ENCODE data around the gene LRRC59.

GRCh38 chr17:50359005-50359699 lies 38.2 kb downstream of the LRRC59 start:
- TF ChIP-seq POLR2A (IDR thresholded peaks at IDR 0.05; ENCODE audit: borderline replicate concordance, extremely low read depth, insufficient read depth, insufficient read length) = no peak
- no peak for TF ChIP-seq CTCF (IDR thresholded peaks at IDR 0.05 in 2 of 3, conservative IDR thresholded peaks at IDR 0.05 in 1 of 3; ENCODE audit: borderline replicate concordance in 1 of 3, insufficient read depth in 1 of 3, low read depth in 2 of 3, low read length in 2 of 3)
- TF ChIP-seq POLR2AphosphoS5 (IDR thresholded peaks at IDR 0.05; ENCODE audit: low read depth, low read length) = no peak
- no peak for TF ChIP-seq EZH2 (IDR thresholded peaks at IDR 0.05)
- no peak for TF ChIP-seq RAD21 (IDR thresholded peaks at IDR 0.05; ENCODE audit: low read depth)
- TF ChIP-seq YY1 (IDR thresholded peaks at IDR 0.05; ENCODE audit: extremely low read depth, insufficient replicate concordance, low read depth, low read length) = no peak
- no peak for TF ChIP-seq SP1 (IDR thresholded peaks at IDR 0.05; ENCODE audit: low read depth)
- no peak for TF ChIP-seq EZH2phosphoT487 (IDR thresholded peaks at IDR 0.05; ENCODE audit: borderline replicate concordance)
- TF ChIP-seq, protein P1, sequence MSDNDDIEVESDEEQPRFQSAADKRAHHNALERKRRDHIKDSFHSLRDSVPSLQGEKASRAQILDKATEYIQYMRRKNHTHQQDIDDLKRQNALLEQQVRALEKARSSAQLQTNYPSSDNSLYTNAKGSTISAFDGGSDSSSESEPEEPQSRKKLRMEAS (IDR thresholded peaks at IDR 0.05) = no peak
- no peak for TF ChIP-seq JUND (IDR thresholded peaks at IDR 0.05)
- TF ChIP-seq, protein P2, sequence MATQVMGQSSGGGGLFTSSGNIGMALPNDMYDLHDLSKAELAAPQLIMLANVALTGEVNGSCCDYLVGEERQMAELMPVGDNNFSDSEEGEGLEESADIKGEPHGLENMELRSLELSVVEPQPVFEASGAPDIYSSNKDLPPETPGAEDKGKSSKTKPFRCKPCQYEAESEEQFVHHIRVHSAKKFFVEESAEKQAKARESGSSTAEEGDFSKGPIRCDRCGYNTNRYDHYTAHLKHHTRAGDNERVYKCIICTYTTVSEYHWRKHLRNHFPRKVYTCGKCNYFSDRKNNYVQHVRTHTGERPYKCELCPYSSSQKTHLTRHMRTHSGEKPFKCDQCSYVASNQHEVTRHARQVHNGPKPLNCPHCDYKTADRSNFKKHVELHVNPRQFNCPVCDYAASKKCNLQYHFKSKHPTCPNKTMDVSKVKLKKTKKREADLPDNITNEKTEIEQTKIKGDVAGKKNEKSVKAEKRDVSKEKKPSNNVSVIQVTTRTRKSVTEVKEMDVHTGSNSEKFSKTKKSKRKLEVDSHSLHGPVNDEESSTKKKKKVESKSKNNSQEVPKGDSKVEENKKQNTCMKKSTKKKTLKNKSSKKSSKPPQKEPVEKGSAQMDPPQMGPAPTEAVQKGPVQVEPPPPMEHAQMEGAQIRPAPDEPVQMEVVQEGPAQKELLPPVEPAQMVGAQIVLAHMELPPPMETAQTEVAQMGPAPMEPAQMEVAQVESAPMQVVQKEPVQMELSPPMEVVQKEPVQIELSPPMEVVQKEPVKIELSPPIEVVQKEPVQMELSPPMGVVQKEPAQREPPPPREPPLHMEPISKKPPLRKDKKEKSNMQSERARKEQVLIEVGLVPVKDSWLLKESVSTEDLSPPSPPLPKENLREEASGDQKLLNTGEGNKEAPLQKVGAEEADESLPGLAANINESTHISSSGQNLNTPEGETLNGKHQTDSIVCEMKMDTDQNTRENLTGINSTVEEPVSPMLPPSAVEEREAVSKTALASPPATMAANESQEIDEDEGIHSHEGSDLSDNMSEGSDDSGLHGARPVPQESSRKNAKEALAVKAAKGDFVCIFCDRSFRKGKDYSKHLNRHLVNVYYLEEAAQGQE (IDR thresholded peaks at IDR 0.05; ENCODE audit: low read depth) = no peak
